DND-41 (cell line): ENCODE results near the gene ARHGEF12.

Experiments used
- CTCF ChIP-seq: IDR thresholded peaks from 2 replicates; pipeline ENCODE4 v1.5.1; 2012; ENCODE audit warnings: borderline replicate concordance, low read length, moderate library complexity, mild to moderate bottlenecking; ENCODE audit not compliant: poor library complexity, severe bottlenecking; ENCODE audit errors: extremely low read depth
- EZH2 ChIP-seq: IDR thresholded peaks from 3 replicates; pipeline ENCODE4 v1.6.1; 2012; ENCODE audit warnings: borderline replicate concordance, low read depth, mild to moderate bottlenecking, moderate library complexity, low read length, inconsistent platforms; ENCODE audit not compliant: severe bottlenecking

DNA sequence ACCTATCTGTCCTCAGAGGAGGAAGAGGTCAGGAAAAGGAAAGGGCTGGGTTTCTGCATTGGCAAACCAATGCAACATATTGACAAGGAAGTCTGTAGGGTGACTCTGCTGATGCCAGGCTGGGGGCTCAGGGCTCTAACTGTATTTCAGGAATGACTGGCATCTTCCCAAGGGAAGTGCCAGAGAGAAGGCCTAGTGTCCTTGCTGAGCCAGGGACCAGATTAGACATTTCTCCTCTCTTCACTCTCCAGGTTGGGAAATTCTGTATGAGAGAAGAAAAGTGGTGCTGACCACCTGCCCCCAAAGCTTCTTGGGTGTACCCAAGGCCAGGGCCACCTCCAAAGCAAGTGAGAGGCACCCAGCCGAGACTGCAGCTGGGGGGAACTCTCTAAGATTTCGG lies 202.5 kb downstream of the ARHGEF12 start:
- no peak for TF ChIP-seq EZH2
- no peak for TF ChIP-seq CTCF
